HG03460 (cell line): ENCODE data around the gene TP53TG3C.
"Not testable (repeated sequence)": the region's sequence is repeated elsewhere in the genome, so short reads cannot be mapped to it uniquely, and the experiment has no call there.

Experiments
- ATAC-seq: cut with Tn5 transposase; IDR thresholded peaks from one replicate; pipeline ENCODE4 v1.9.1; 2021; ENCODE audit not compliant: unreplicated experiment

TP53TG3C gene, protein sequence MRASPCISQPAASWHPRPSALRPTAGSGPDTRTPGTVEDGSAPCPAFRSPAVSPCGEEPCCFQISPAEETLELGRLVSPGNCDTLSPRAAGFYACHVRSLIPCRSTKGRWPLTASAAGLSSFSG

DNA sequence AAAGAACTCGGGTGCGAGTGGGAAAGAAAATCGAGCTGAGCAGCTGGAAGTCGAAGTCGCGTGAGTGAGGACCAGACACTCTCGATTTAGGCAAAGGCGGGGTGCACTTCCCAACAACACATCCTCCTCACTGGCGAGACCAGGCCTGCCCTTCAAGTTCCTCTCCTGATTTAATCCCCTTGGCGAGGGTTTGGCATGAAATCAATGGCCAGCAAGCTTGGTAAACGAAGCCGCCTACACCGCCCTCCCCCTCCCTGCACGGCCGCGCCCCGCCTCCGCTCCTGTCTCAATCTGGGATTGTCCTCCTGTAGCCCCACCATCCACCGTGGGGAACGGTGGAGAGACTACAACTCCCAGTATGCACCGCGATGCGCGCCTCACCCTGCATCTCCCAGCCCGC lies at the start of gene TP53TG3C:
Gene TP53TG3C, plus strand, starts transcription at position 301 of the 400 bp plus-strand sequence. Its CDS starts 68 bp downstream, at position 369.
- not testable (repeated sequence) for ATAC-seq
